ENCODE results near the gene EPB41L5.

DNA sequence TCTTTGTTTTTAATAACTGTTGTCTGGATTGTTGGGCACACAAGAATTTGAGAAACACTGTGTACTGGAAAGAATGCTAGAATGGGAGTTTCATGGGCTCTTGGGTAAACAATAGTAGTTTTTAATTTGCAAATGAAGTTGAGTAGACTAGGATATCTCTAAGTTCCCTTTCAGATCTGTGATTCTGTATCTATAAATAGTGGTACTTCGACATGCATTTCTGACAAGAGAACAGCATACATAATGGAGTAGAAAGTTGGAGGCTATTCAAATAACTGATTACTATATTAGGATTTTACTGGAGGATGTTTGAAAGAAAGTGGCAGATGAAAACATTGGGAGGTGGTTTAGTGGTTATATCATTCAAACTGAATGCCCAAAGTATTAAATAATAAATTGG is 29.5 kb downstream of the EPB41L5 start:
- no peak for TF ChIP-seq SP1 (IDR thresholded peaks at IDR 0.05)
- no peak for TF ChIP-seq FOXM1 (IDR thresholded peaks at IDR 0.05; ENCODE audit: borderline replicate concordance)
- TF ChIP-seq NFRKB (IDR thresholded peaks at IDR 0.05), result no peak
- TF ChIP-seq CTBP1 (IDR thresholded peaks at IDR 0.05; ENCODE audit: borderline replicate concordance), result no peak
- no peak for TF ChIP-seq BHLHE40 (IDR thresholded peaks at IDR 0.05; ENCODE audit: borderline replicate concordance)

All from HEK293T (cell line).